GM19328 (cell line): ENCODE measurements around the gene BDKRB1.

Experiments used
- ATAC-seq: cut with Tn5 transposase; IDR thresholded peaks from one replicate; pipeline ENCODE4 v1.9.1; 2021; ENCODE audit warnings: mild to moderate bottlenecking, moderate library complexity; ENCODE audit not compliant: unreplicated experiment

The BDKRB1 gene

GRCh38 chr14:96260341-96260821, 4.4 kb downstream of the BDKRB1 start:
- ATAC-seq, result no peak

GRCh38 chr14:96261053-96261452, 5.0 kb downstream of the BDKRB1 start:
- ATAC-seq, result no peak

GRCh38 chr14:96261772-96262655, 6.0 kb downstream of the BDKRB1 start:
- no peak for ATAC-seq

- no peak for ATAC-seq
These were observed 7.6 kb downstream of the BDKRB1 start for GRCh38 chr14:96263347-96264199.

GRCh38 chr14:96264200-96264553, 8.2 kb downstream of the BDKRB1 start:
- no peak for ATAC-seq

- no peak for ATAC-seq
These were observed 8.8 kb downstream of the BDKRB1 start for GRCh38 chr14:96264853-96265252.

GRCh38 chr14:96265383-96266095, 9.5 kb downstream of the BDKRB1 start:
- ATAC-seq, result no peak

GRCh38 chr14:96267336-96267735, 11.3 kb downstream of the BDKRB1 start:
- no peak for ATAC-seq

- no peak for ATAC-seq
These were observed 11.9 kb downstream of the BDKRB1 start for GRCh38 chr14:96267916-96268315.

GRCh38 chr14:96268431-96269358, 12.7 kb downstream of the BDKRB1 start:
- no peak for ATAC-seq

GRCh38 chr14:96269359-96269710, 13.3 kb downstream of the BDKRB1 start:
- ATAC-seq, result no peak

- no peak for ATAC-seq
These were observed 14.8 kb downstream of the BDKRB1 start for GRCh38 chr14:96270565-96271420.

GRCh38 chr14:96271421-96271762, 15.4 kb downstream of the BDKRB1 start:
- ATAC-seq, result no peak

- no peak for ATAC-seq
These were observed 16.9 kb downstream of the BDKRB1 start for GRCh38 chr14:96272777-96273473.

GRCh38 chr14:96273629-96274028, 17.6 kb downstream of the BDKRB1 start:
- ATAC-seq, result no peak

- ATAC-seq, result no peak
These were observed 18.1 kb downstream of the BDKRB1 start for GRCh38 chr14:96274122-96274521.

- no peak for ATAC-seq
These were observed 18.5 kb downstream of the BDKRB1 start for GRCh38 chr14:96274543-96274942.

- no peak for ATAC-seq
These were observed 19.4 kb downstream of the BDKRB1 start for GRCh38 chr14:96275177-96276112.
